ENCODE data around the gene NGFR.
A peak's percentile ranks its signal among the peaks of the same experiment; 100 is the strongest.

The NGFR gene

DNA sequence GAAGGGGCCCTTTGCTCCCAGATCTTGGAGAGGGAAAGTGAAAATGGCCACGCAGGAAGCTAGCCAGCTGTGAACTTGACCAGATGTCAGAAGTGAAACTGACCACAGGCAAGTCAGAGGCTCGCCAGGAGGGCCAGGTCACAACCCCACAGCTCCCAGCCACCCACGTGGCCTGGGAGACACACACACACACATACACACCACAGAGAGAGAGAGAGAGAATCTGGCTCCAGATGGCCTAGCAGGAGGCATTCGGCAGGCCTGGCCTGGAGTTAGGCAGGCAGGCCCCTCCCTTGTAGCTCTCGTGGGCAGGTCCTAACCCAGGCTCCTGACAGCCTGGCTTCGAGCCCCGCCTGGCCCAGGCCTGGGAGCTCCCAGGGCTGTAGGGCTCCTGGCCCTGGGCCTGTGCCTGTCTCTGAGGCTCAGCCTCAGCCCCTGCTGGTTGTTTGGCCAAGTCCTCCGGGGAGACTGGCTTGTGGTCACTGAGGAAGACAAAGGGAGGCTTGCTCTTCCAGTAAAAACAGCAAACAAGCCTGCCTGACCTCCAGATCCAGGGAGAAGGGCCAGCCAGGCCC, 20.2 kb downstream of the NGFR start:
- DNase-seq (ENCODE audit: low read depth): peak; percentile 98

DNA sequence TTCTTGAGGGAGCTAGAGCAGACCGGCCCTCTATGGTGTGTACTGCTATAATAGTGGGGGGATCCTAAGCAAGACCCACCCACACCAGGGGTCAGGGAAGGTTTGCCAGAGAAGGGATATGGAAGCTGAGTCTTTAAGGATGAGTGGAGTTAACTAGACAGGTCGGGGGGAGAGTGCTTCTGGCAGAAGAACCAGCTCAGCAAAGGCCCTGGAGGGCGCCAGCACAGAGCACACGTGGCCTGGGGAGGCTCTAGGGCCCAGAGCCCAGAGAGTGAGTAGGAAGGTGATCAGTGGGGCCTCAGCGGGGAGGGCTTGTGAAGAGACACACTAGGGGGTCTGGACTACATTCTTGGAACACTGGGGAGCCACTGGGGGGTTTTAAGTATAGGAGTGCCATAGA, 21.1 kb downstream of the NGFR start:
- DNase-seq (ENCODE audit: low read depth): no peak

DNA sequence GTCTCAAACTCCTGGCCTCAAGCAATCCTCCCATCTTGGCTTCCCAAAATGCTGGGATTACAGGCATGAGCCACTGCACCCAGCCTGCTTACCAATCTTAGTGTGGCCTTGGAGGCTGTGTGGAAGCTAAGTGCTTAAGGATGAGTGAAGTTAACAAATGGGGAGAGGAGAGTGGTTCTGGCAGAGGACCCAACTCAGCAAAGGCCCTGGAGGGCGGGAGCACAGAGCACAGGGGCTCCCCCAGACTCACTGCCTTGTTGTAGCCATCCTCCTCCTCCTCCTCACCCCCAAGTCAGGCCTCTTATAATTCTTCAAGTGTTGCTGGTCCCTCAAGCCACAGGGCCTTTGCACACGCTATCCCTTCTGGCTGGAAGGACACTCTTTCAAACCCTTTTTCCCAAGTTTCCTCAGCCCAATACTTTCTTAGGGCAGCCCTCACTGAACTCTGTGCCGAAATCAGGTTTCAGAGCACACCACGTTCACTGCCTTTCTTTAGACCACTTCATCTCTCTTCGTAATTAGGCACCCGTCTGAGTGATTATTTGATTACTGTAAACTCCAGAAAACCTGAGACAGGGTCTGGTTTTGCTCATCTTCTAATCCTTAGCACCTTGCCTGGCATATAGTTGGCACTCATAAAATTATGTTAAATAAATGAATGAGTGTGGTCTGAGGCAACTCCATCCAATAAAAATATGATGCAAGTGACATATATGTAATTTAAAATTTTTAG, 23.4 kb downstream of the NGFR start:
- no peak for DNase-seq (ENCODE audit: low read depth)

DNA sequence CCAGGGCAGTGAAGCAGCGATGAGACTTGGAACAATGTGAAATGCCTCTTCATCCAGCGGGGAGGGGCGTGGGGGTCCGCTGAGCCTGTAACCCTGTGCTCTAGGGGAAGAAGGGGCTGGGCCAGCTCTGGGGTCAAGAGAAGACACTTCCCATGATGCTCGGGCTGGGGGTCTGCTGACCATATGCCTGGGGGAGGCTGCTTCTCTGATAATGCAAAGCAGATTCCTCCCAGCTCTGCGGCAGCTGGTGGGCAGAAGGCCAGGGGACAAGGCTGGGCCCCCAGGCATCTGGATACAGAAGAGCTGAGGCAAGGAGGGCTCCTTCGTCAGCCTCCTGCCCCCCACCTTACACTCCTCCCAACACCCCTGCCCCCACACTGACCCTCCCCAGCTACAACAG, 24.7 kb downstream of the NGFR start:
- peak; percentile 22 for DNase-seq (ENCODE audit: low read depth)

DNA sequence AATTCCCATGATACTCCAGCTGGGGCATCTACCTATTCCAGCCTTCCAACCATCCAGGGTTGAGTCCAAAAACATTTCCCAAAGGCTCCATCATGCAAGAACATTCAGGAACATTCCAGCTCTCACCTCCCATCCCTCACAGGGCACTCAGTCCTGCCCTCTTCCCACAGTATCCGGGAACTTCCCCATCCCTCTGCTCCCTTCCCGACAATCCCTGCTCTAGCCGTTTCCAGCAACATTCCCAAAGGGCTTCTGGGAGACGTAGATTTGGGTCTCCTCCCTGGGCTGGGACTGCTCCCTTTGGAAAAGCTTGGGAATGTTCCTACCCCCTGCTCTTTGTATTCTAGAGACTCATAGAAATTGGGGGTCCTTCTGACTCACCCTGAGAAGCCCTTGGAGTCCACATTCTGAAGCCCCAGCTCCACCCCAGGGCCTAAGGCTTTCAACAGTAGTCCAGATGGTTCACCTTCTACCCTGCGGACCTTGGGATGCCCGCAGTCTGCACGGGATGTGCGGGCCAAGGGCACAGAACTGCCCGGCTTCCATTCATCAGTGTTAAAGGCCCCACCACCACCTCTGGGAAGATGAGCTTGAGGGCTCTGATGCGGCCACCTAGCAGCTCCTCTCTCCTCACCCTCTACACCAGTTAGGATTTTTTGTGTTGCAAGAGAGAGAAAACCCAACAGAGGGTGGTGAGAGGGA, 25.4 kb downstream of the NGFR start:
- DNase-seq (ENCODE audit: low read depth): no peak

DNA sequence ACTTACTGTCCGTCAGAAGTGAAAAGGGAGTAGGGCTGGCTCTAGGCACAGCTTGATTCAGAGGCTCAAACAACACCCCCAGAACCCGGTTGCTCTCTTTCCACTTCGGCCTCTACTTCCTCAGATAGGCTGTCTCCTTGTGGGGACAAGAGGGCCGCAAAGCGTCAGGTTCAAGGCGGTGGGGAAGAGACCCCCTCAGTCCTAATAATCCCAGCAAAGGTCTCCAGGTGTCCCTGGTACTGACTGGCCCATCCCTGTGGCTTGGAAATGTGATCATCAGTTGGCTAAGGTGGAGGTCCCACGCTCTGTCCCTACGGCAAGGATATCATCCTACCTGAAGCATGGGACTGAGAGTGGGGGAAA, 26.0 kb downstream of the NGFR start:
- no peak for DNase-seq (ENCODE audit: low read depth)

DNA sequence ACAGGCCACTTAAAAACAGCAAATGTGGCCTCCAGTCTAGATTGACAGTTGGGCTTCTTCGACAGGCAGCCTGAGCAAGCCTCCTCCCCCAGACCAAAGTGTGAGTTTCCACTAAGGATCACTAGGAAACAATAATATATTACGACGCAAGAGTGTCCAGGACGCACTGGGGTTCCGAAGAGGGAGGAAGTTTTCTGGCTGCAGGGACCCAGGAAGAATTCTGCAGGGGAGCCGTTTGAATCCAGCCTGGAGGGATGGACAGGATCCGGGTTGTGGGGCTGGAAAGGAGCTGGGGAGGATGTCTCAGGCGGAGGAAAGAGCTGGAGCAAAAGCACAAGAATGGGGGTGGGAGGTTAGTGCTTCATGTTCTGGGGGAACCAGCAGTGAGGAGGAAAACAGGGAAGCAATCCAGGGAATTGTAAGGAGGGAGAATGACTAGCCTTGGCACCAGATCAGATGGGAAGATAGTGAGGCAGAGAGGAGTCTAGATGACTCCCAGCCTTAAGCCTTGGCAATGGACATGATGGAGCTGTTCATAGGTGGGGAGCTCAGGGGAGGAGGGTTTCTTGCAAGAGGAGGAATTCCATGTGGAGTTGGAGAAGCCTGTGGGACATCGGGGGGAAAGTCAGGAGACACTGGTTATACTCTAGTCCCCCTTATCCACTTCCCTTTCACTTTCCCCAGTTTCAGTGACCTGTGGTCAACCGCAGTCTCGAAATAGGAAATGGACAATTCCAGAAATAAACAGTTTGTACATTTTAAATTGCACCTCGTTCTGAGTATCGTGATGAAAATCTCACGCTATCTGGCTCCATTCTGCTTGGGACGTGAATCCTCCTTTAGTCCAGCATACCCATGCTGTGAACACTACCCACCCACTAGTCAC, 26.6 kb downstream of the NGFR start:
- no peak for DNase-seq (ENCODE audit: low read depth)

DNA sequence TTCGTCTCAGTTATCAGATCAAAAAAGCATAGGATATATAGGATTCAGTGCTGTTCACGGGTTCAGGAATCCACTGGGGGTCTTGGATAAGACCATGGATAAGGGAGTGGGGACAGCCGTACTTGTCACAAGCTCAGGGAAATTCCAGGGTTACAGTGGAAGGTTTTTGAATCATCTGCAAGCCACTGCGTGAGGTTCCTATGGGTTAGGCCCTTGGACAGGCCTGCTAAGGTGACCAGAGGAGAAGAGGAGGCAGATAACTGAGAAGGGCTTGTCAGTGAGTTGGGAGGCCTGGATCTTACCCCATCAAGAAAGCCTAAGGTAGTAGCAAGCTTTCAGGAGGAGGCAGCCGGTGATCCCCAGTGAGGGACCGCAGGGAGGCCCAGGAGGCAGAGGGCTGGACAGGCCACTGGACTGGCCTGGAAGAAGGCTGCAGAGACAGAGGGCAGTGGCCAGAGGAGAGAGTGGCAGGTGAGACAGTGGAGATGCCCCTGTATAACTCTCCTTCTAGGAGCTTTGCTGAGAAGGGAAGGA, 27.3 kb downstream of the NGFR start:
- DNase-seq (ENCODE audit: low read depth): no peak

DNA sequence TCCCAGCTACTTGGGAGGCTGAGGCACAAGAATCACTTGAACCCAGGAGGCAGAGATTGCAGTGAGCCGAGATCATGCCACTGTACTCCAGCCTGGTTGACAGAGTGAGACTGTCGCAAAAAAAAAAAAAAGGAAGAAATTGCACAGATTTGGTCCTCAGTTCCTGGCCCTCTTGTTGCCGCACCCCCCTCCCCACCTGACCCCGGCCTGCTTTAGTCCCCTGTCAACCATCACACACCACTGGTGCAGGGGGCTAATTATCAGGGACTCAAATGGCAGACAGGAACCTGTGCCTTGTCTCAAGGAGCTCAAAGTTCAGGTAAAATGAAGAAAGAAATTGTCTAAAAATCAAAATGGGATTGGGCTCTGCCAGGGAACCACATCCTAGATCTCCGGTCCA, 28.1 kb downstream of the NGFR start:
- no peak for DNase-seq (ENCODE audit: low read depth)

DNA sequence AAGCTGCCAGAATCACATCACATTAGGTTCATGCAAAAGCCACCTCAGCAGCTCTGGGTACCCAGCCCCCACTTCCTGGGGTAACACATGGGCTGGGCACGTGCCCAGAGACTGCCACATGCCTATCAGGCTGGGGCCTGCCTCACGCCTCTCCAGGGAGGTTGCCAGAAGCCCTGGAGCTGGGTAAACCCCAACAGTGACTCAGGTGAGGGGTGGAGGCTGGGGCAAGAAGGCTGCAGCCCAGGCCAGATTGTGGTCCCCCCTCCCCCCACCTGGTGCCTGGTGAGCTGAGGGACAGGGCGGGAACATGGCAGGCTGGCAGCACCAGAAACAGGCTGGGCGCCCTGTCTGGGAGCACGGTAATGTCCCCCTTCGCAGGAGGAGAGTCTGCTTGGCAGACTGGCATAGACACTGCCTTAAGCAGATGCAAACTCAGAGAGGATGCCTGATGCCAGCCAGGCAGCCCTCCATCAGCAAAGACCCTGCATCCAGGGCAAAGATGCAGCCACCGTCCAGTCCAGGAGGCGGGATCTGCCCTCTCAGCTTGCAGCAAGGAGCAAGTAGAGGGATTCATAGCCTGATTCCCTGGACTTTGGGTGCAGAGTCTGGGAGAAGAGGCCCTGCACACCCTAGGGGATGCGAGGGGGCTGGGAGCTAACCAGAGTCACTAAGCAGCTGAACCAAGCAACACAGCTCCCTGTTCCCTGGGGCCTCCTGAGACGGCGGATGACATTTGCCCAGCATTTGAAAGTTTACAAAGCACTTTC, 28.8 kb downstream of the NGFR start:
- DNase-seq (ENCODE audit: low read depth): no peak

DNA sequence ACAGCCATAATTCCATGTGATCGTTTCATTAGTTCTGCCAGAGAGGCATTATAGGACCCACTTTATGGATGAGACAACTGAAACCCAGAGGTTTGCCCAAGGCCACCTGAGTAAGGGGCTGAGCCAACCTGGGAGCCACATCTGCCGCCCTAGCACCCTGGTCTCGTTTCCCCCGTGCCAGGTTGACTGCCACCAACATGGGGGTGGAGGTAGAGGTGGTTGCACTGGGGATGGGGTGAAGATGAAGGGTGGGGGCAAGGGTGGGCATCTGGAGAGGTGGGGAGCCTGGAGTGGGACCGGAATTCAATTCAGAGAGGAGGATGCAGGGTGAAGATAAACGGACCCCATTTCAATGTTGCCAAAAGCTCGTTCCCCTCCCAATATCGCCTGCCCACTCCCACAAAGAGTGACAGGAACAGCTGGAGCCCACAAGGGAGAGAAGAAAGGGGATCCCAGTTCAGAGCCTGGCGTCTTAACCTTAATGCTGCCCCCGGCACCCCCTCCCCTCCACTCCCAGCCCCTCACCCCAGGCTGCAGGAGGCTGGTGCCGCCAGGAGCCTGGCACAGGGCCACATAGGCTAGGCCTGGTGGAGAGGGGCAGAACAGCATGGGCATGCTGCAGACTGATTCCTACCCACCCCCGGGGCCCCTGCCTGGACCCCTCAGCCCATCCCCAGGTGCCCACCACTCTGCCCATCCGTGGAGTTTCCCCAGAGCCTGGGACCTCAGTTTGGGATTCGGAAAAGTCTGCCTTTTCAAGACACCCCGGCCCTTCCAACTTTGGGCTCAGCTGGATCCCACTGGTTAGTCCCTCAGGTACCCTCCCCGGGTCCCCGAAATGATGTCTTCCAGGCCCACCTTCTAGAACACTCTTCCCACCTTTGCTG, 29.6 kb downstream of the NGFR start:
- no peak for DNase-seq (ENCODE audit: low read depth)

DNA sequence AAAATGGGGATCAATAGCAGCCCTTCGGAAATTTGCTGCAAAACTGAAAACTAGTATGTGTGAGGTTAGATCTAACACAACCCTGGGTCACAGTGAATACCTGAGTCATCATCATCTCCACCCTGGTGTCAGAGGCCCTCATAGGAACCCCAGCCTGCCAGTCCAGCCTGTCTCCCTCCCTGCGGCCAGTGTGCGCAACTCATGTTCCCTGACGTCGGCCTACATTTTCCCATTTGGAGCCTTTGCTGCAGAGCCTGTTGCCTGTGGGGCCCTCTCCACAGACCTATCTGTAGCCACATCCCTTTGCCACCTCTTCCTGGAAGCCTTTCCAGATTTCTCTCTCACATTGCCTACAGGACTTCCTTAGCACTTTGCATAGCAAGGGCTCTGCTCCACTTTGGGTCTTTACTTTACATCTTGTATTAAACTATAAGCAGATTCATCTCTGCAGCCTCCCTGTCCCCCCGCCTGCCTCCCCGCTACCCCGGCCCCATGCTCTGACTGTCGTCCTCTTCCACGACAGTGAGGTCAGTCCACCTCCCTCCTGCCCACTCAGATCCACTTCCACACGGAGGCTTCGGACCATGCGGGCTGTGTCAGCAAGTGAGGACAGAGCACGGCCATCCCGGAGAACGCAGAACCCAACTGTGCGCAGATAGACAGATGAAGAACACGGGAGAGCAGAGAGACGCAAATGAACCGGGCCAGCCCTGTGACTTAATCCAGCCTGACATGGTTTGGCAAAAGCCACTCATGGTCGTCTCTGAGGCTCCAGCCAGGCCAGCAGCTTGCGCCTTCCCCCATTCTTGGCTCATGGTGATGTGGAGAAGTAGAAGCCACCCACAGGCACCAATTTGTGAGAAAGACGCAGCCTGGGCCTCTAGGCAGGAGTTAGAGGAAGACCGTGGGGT, 31.0 kb downstream of the NGFR start:
- no peak for DNase-seq (ENCODE audit: low read depth)

DNA sequence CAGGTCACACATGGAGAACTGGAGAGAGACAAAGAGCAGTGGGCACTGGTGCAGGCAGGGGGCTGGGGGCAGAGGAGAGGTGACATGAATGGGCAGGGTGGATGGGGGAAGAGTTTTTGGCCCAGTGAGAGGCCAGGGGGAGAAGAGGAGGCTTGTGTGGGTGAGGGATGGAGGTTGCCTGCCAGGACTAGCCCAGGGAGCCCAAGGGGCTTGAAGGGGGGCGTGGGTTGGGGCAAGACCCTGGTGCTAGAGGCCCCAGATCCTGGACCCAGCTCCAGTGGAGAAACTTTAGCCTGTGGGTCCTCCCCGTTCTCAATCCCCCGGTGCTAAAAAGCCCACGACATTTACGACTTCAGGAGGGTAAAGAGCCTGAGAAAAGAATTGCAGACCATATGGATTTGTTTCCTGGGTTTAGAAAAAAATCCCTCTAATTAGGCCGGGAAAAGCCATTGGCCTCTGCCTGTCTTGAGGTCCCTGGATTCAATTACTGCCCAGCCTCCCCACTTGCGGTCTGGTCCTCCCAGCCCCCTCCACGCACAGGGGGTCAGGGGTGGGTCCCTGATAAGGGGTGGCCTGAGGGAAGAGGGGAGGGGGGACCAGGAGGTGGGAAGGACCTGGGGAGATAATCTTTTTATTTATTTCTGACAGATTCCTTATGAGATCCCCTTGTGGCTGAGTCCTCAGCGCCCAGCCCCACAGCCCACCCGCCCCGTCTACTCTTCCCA, 33.0 kb downstream of the NGFR start:
- no peak for DNase-seq (ENCODE audit: low read depth)

DNA sequence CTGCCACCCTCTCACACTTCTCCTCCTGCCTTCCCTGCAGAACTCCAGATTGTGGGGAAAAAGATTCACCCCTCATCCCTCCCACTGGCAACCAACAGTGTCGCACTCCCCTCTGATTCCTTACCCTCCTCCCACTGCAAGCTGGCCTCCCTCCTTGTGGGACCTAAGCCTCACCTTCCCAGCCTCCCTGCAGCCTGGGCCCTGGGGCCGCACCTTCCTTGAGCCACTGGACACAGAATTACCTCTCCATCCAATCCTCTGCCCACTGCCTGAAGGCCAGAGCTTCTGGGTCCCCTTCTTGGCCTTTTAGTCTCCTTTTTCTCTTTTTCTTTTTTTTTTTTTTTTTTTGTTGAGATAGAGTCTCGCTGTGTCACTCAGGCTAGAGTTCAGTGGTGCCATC, 33.9 kb downstream of the NGFR start:
- DNase-seq (ENCODE audit: low read depth): no peak

DNA sequence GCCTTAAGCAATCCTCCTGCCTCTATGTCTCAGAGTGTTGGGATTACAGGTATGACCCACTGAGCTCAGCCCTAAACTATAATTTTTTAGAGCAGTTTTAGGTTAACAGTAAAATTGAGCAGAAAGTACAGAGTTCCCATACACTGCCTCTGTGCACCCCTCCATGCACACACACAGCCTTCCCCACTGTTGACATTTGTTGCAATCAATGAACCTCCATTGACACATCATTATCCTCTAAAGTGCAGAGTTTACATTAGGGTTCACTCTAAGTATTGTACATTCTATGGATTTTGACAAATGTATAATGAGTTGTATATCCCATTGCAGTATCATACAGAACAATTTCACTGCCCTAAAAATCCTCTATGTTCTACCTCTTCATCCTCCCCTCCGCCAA, 35.0 kb downstream of the NGFR start:
- DNase-seq (ENCODE audit: low read depth): no peak

DNA sequence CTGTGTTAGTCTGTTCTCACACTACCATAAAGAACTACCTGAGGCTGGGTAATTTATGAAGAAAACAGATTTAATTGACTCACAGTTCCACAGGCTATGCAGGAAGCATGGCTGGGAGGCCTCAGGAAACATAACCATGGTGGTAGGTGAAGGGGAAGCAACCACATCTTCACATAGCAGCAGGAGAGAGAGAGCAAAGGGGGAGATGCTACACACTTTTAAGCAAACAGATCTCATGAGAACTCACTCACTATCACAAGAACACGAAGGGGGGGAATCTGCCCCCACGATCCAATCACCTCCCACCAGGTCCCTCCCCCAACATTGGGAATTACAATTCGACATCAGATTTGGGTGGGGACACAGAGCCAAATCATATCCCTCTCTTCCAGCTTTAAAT, 48.8 kb downstream of the NGFR start:
- DNase-seq (ENCODE audit: low read depth): no peak

DNA sequence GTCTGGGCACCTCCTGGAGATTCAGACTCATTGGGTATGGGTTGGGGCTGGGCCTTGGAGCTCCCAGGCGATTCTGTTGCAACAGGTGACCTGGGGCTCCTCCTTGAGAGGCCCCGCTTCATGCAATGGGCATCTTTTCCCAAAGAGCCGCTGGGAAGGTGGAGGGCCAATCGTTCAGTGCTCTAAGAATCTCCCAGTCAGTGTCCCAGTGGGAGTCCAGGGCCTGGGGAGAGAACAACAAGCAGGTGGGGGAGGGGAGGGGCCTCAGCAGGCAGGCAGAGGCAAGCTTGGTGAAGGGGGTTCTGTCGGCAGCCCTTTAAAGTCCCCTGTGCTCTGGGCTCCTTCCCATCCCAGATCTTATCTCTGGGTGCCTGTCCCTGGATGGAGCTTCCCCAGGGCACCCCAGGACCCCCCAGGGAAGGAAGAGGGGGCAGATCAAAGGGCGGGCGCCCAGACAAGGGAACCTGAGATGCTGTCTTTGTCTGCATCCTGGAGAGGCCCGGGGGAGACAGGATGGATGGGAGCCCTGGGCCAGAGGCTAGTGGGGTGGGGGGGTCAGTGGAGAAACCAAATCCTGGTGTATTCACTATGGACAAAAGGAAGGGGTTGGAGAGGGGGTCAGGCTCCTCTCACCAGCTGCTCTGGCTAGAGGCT, 50.0 kb downstream of the NGFR start:
- no peak for DNase-seq (ENCODE audit: low read depth)

DNA sequence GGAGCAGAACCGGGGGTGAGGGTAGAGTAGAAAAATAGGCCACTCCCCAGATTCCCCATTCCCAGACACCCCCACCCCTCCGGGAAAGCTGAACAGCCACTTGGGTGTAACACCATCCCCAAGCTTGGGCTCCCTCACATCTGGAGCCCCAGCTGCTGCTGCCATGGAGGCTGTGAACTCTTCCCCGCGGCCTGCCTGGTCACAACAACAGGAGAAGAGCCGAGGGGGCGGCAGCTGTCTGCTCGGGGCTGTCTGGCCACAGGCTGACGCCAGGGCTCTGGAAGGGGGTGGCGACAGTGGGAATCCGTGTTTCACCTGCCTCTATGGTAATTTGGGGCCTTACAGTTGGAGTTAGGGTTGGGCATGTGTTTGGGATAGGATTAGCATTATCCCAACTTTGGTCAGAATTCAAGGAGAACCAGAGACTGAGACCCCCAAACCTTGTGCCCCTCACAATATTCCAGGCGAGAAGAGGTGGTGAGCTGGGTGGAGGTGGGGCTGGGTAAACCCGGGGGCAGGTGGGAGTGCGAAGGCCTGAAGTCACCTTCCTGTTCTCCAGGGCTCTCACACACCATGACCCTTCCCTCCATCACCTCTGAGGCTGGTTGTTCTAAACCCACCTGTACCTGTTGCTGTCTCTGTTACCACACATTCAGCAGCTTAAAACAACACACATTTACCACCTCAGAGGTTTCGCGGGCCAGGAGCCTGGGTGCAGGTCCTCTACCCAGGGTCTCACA, 50.9 kb downstream of the NGFR start:
- DNase-seq (ENCODE audit: low read depth): no peak

All from fibroblast of the conjunctiva (primary cell).